Neural cell (in vitro differentiated cells): ENCODE measurements around the gene CRYAB. TPM values are rescaled to one million over a fixed set of nuclear protein-coding genes. Genes with fewer than 3 reads are reported as not detected.

Experiments
- H2AFZ ChIP-seq: fragments of 200-600, 300-800 bp; sonication (generic), shearing (Covaris generic); 2 replicates; pipeline ENCODE4 v1.6.0; 2014; ENCODE audit warnings: low read depth, mild to moderate bottlenecking, antibody characterized with exemption, low read length, moderate library complexity
- H3F3A ChIP-seq: fragments of 200-600 bp; shearing (Covaris generic); 2 replicates; pipeline ENCODE4 v1.6.1; 2016; ENCODE audit warnings: mild to moderate bottlenecking, moderate library complexity, mixed read lengths, antibody characterized with exemption, low read length; ENCODE audit not compliant: insufficient read depth, poor library complexity, severe bottlenecking
- H3K27ac ChIP-seq: fragments of 200-600, 300-800 bp; sonication (generic), shearing (Covaris generic); 2 replicates; pipeline ENCODE4 v1.5.1; 2014; ENCODE audit warnings: mild to moderate bottlenecking, low read length, moderate library complexity
- H3K27me3 ChIP-seq: fragments of 300-800, 200-600 bp; sonication (generic), shearing (Covaris generic); 2 replicates; pipeline ENCODE4 v1.6.0; 2014; ENCODE audit warnings: mild to moderate bottlenecking, low read depth, low read length, moderate library complexity; ENCODE audit not compliant: insufficient read depth
- H3K36me3 ChIP-seq: fragments of 300-800, 200-600 bp; sonication (generic), shearing (Covaris generic); 2 replicates; pipeline ENCODE4 v1.5.1; 2014; ENCODE audit warnings: mild to moderate bottlenecking, antibody characterized with exemption, low read length, moderate library complexity; ENCODE audit not compliant: insufficient read depth
- H3K4me2 ChIP-seq: fragments of 300-800, 200-600 bp; sonication (generic), shearing (Covaris generic); 2 replicates; pipeline ENCODE4 v1.6.0; 2014; ENCODE audit warnings: mild to moderate bottlenecking, low read length
- H3K4me3 ChIP-seq: fragments of 300-800, 200-600 bp; sonication (generic), shearing (Covaris generic); 2 replicates; pipeline ENCODE4 v1.5.1; 2014; ENCODE audit warnings: mild to moderate bottlenecking, low read length, moderate library complexity
- H3K79me2 ChIP-seq: fragments of 200-600 bp; shearing (Covaris generic); replicated peaks from 2 replicates; pipeline ENCODE4 v1.6.0; 2014; ENCODE audit warnings: mild to moderate bottlenecking, low read length, moderate library complexity; ENCODE audit not compliant: insufficient read depth
- H3K9ac ChIP-seq: fragments of 300-800, 200-600 bp; sonication (generic), shearing (Covaris generic); 2 replicates; pipeline ENCODE4 v1.6.1; 2016; ENCODE audit warnings: mild to moderate bottlenecking, low read length, mixed read lengths
- H3K9me2 ChIP-seq: fragments of 200-600 bp; shearing (Covaris generic); 2 replicates; pipeline ENCODE4 v1.6.1; 2016; ENCODE audit warnings: mild to moderate bottlenecking, low read length, mixed read lengths; ENCODE audit not compliant: insufficient read depth
- H3K9me3 ChIP-seq: fragments of 200-600, 300-800 bp; sonication (generic), shearing (Covaris generic); 2 replicates; pipeline ENCODE4 v1.6.1; 2016; ENCODE audit warnings: mild to moderate bottlenecking, mixed run types, low read length, moderate library complexity, mixed read lengths
- H4K20me1 ChIP-seq: fragments of 200-600 bp; shearing (Covaris generic); 2 replicates; pipeline ENCODE4 v1.6.1; 2016; ENCODE audit warnings: mild to moderate bottlenecking, mixed run types; ENCODE audit not compliant: insufficient read depth
- EP300 ChIP-seq: fragments of 450-650 bp; conservative IDR thresholded peaks from 2 replicates; pipeline ENCODE4 v1.6.1; 2014; ENCODE audit warnings: antibody characterized with exemption, mild to moderate bottlenecking, moderate library complexity; ENCODE audit not compliant: poor library complexity, severe bottlenecking
- EZH2 ChIP-seq: fragments of 200-600, 300-800 bp; shearing (Covaris generic), sonication (generic); IDR thresholded peaks from 2 replicates; pipeline ENCODE4 v1.6.1; 2014; ENCODE audit warnings: antibody characterized with exemption, low read length, borderline replicate concordance, mild to moderate bottlenecking; ENCODE audit not compliant: insufficient read depth, poor library complexity, severe bottlenecking
- MXI1 ChIP-seq: fragments of 450-650 bp; conservative IDR thresholded peaks from 2 replicates; pipeline ENCODE4 v1.6.1; 2014; ENCODE audit warnings: antibody characterized with exemption, mild to moderate bottlenecking; ENCODE audit not compliant: poor library complexity, severe bottlenecking
- POLR2AphosphoS5 ChIP-seq: IDR thresholded peaks from 2 replicates; pipeline ENCODE4 v1.6.1; 2012
- RAD21 ChIP-seq: fragments of 450-650 bp; conservative IDR thresholded peaks from 2 replicates; pipeline ENCODE4 v1.6.1; 2014; ENCODE audit warnings: antibody characterized with exemption, mild to moderate bottlenecking, moderate library complexity
- SMC3 ChIP-seq: fragments of 450-650 bp; conservative IDR thresholded peaks from 2 replicates; pipeline ENCODE4 v1.6.1; 2014; ENCODE audit warnings: antibody characterized with exemption, mild to moderate bottlenecking, moderate library complexity; ENCODE audit not compliant: poor library complexity
- TAF1 ChIP-seq: IDR thresholded peaks from 2 replicates; pipeline ENCODE4 v1.6.1; 2012; ENCODE audit warnings: low read depth
- polyA plus RNA-seq: library from polyadenylated mRNA; depleted of rRNA; stranded (reverse); fragments of >200 nt; gene quantifications from 2 replicates; pipeline ENCODE4 v1.2.3, GENCODE V29; 2014
- TF ChIP-seq, protein P1 (sequence below): fragments of 450-650 bp; IDR thresholded peaks from 2 replicates; pipeline ENCODE4 v1.5.1; 2014; ENCODE audit warnings: antibody characterized with exemption, mild to moderate bottlenecking, moderate library complexity; ENCODE audit not compliant: poor library complexity, severe bottlenecking
- TF ChIP-seq, protein P2 (sequence below): IDR thresholded peaks from 2 replicates; pipeline ENCODE4 v1.6.1; 2012; ENCODE audit warnings: borderline replicate concordance

CRYAB gene
- polyA plus RNA-seq, 1 donor from 2014 or later = not detected

DNA sequence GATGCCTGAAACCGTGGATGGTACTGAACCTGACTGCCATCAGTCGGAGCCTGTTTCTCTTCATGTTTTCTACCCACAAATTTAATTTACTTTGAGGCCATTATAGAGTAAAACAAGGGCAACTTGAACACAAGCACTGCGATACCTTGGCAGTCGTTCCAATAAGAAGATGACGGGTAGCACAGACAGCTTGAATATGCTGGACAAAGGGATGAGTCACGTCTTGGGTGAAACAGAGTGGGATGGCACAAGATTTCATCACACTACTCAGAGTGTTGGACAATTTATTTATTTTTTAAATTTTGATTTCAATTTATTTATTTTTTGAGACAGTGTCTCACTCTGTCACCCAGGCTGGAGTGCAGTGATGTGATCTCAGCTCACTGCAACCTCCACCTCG, 31.3 kb upstream of the CRYAB start:
- no peak overlapping the region for H2AFZ ChIP-seq
- H3K9ac ChIP-seq = no peak overlapping the region
- no peaks in the 10 kb centered on the region for H3K27me3 ChIP-seq
- no peak overlapping the region for H3K27ac ChIP-seq
- H3K9me2 ChIP-seq = no peaks in the 10 kb centered on the region
- H3K4me2 ChIP-seq = no peak overlapping the region
- H3K4me3 ChIP-seq = no peak overlapping the region
- H4K20me1 ChIP-seq = no peaks in the 10 kb centered on the region
- no peaks in the 10 kb centered on the region for H3K9me3 ChIP-seq
- H3F3A ChIP-seq = no peaks in the 10 kb centered on the region
- peaks cover 19% of the 10 kb centered on the region for H3K79me2 ChIP-seq
- TF ChIP-seq EZH2 = no peak
- no peak for TF ChIP-seq EP300
- TF ChIP-seq, protein P1, sequence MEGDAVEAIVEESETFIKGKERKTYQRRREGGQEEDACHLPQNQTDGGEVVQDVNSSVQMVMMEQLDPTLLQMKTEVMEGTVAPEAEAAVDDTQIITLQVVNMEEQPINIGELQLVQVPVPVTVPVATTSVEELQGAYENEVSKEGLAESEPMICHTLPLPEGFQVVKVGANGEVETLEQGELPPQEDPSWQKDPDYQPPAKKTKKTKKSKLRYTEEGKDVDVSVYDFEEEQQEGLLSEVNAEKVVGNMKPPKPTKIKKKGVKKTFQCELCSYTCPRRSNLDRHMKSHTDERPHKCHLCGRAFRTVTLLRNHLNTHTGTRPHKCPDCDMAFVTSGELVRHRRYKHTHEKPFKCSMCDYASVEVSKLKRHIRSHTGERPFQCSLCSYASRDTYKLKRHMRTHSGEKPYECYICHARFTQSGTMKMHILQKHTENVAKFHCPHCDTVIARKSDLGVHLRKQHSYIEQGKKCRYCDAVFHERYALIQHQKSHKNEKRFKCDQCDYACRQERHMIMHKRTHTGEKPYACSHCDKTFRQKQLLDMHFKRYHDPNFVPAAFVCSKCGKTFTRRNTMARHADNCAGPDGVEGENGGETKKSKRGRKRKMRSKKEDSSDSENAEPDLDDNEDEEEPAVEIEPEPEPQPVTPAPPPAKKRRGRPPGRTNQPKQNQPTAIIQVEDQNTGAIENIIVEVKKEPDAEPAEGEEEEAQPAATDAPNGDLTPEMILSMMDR = no peak
- no peak for TF ChIP-seq RAD21
- TF ChIP-seq MXI1 = no peak
- no peak for TF ChIP-seq TAF1
- no peak for TF ChIP-seq POLR2AphosphoS5
- TF ChIP-seq, protein P2, sequence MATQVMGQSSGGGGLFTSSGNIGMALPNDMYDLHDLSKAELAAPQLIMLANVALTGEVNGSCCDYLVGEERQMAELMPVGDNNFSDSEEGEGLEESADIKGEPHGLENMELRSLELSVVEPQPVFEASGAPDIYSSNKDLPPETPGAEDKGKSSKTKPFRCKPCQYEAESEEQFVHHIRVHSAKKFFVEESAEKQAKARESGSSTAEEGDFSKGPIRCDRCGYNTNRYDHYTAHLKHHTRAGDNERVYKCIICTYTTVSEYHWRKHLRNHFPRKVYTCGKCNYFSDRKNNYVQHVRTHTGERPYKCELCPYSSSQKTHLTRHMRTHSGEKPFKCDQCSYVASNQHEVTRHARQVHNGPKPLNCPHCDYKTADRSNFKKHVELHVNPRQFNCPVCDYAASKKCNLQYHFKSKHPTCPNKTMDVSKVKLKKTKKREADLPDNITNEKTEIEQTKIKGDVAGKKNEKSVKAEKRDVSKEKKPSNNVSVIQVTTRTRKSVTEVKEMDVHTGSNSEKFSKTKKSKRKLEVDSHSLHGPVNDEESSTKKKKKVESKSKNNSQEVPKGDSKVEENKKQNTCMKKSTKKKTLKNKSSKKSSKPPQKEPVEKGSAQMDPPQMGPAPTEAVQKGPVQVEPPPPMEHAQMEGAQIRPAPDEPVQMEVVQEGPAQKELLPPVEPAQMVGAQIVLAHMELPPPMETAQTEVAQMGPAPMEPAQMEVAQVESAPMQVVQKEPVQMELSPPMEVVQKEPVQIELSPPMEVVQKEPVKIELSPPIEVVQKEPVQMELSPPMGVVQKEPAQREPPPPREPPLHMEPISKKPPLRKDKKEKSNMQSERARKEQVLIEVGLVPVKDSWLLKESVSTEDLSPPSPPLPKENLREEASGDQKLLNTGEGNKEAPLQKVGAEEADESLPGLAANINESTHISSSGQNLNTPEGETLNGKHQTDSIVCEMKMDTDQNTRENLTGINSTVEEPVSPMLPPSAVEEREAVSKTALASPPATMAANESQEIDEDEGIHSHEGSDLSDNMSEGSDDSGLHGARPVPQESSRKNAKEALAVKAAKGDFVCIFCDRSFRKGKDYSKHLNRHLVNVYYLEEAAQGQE = no peak
- no peak for TF ChIP-seq SMC3
- no peaks in the 10 kb centered on the region for H3K36me3 ChIP-seq

DNA sequence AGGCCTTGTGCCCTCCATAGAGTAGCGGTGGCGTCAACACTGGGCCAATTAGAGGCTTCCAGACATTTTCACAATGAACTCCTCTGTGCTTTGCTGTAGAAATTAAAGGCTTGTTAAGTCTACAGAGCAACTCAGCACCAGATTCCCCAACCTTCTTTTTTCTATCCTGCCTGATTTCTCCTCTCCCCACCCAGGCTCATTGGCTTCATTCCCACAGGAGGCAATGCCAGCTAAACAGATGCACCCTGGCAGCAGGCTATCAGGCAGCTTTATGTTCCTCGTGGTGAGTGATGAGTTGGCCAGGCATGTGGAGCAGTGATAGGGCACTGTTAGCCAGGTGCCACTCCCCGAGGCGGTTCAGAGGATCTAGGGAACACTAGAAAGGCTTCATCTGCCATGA, 30.4 kb upstream of the CRYAB start:
- Histone ChIP-seq H2AFZ (no peak overlapping the region), H3K79me2 (peaks cover 25% of the 10 kb centered on the region), H3K4me3 (no peak overlapping the region), H3K9me3 (no peaks in the 10 kb centered on the region), H3K27me3 (no peaks in the 10 kb centered on the region), H3F3A (no peaks in the 10 kb centered on the region), H3K9me2 (no peaks in the 10 kb centered on the region), H3K9ac (no peak overlapping the region), H4K20me1 (no peaks in the 10 kb centered on the region), H3K36me3 (no peaks in the 10 kb centered on the region), H3K27ac (no peak overlapping the region), H3K4me2 (no peak overlapping the region)
- TF ChIP-seq MXI1 = no peak
